ENCODE measurements around the gene MED17. TPM values are rescaled to one million over a fixed set of nuclear protein-coding genes. Genes with fewer than 3 reads are reported as not detected.

Gene MED17
- total RNA-seq, 1 experiment from 2014 or later, result 29.6 TPM

GRCh38 chr11:93772123-93772522 lies 12.0 kb upstream of the MED17 start:
- no peak for TF ChIP-seq TCF7 (CRISPR knock-in tag; IDR thresholded peaks at IDR 0.05; ENCODE audit: low read depth)
- Mint-ChIP-seq H3K4me1 (peaks cover 12% of the 10 kb centered on the region), H3K4me3 (no peak overlapping the region), H3K9me3 (peaks cover 11% of the 10 kb centered on the region), H3K27ac (no peak overlapping the region), H3K27me3 (ENCODE audit: low read depth) (no peaks in the 10 kb centered on the region; the same call in 1 of the 2 replicates), H3K36me3 (0 out of 2 replicates have a peak, but pooled peaks cover 5% of the 10 kb centered on the region)
- ChIA-PET CTCF (interaction anchor here (1.6 kb wide), 1 partner anchor 12 kb away, joined by 8 read pairs; the partner anchor contains the start of gene MED17), POLR2A (interaction anchor here (1.0 to 1.8 kb wide), 2 partner anchors 12 to 31 kb away, joined by 3 to 6 read pairs; partner anchors contain the start of genes C11orf54, MED17 and TAF1D)
- no peak for ATAC-seq
- DNase-seq (ENCODE audit: low spot score), result no peak

- H3K27ac Mint-ChIP-seq, result no peak overlapping the region
- H3K4me3 Mint-ChIP-seq, result no peak overlapping the region
- peaks cover 12% of the 10 kb centered on the region for H3K4me1 Mint-ChIP-seq
- ChIA-PET POLR2A (interaction anchor here (1.0 to 1.8 kb wide), 2 partner anchors 11 to 32 kb away, joined by 3 to 6 read pairs; partner anchors contain the start of genes C11orf54, MED17 and TAF1D), CTCF (no interaction called here)
- ATAC-seq (peak; percentile 77), DNase-seq (ENCODE audit: low spot score) (peak; percentile 56)
- TF ChIP-seq ATF3 (CRISPR knock-in tag; conservative IDR thresholded peaks at IDR 0.05) (no peak), IRF1 (CRISPR knock-in tag; IDR thresholded peaks at IDR 0.05) (no peak), TEAD4 (CRISPR knock-in tag; IDR thresholded peaks at IDR 0.05) (0 out of 2 replicates have a peak, but pooled peaks have one; percentile 28), ZNF423 (CRISPR knock-in tag; IDR thresholded peaks at IDR 0.05) (no peak), ZNF138 (CRISPR knock-in tag; conservative IDR thresholded peaks at IDR 0.05) (0 out of 2 replicates have a peak, but pooled peaks have one; percentile 67), TCF7 (CRISPR knock-in tag; IDR thresholded peaks at IDR 0.05; ENCODE audit: low read depth) (no peak), FOXK1 (CRISPR knock-in tag; IDR thresholded peaks at IDR 0.05) (no peak), E2F4 (CRISPR knock-in tag; IDR thresholded peaks at IDR 0.05; ENCODE audit: borderline replicate concordance, low read depth) (no peak), RORB (CRISPR knock-in tag; IDR thresholded peaks at IDR 0.05) (no peak), ZSCAN18 (CRISPR knock-in tag; IDR thresholded peaks at IDR 0.05) (no peak), ZNF396 (CRISPR knock-in tag; IDR thresholded peaks at IDR 0.05; ENCODE audit: borderline replicate concordance) (no peak), OVOL2 (CRISPR knock-in tag; IDR thresholded peaks at IDR 0.05; ENCODE audit: borderline replicate concordance) (no peak), ZNF532 (CRISPR knock-in tag; IDR thresholded peaks at IDR 0.05; ENCODE audit: borderline replicate concordance) (no peak), FOXP1 (CRISPR knock-in tag; IDR thresholded peaks at IDR 0.05; ENCODE audit: borderline replicate concordance) (0 out of 2 replicates have a peak, but pooled peaks have one; percentile 21), CBFB (CRISPR knock-in tag; IDR thresholded peaks at IDR 0.05; ENCODE audit: low read depth) (no peak), E2F5 (CRISPR knock-in tag; IDR thresholded peaks at IDR 0.05) (no peak), NR2C2 (CRISPR knock-in tag; IDR thresholded peaks at IDR 0.05) (no peak), ARID4B (CRISPR knock-in tag; IDR thresholded peaks at IDR 0.05; ENCODE audit: borderline replicate concordance) (no peak), GRHL2 (CRISPR knock-in tag; IDR thresholded peaks at IDR 0.05; ENCODE audit: insufficient replicate concordance, severe bottlenecking) (no peak)
- H3K36me3 Mint-ChIP-seq, result 0 out of 2 replicates have a peak, but pooled peaks cover 3% of the 10 kb centered on the region
- peaks cover 6% of the 10 kb centered on the region; the same call in 1 of the 2 replicates for H3K9me3 Mint-ChIP-seq
- H3K27me3 Mint-ChIP-seq (ENCODE audit: low read depth), result no peaks in the 10 kb centered on the region
Measured at GRCh38 chr11:93773045-93773477, 11.0 kb upstream of the MED17 start.

All from WTC11 (cell line).